Heart left ventricle (tissue), 13 donors: ENCODE data around the gene CPEB1.
"Not testable (repeated sequence)": the region's sequence is repeated elsewhere in the genome, so short reads cannot be mapped to it uniquely, and the experiment has no call there.

Experiments used
- POLR2A ChIP-seq, 2 donors: fragments of 450-650 bp; IDR thresholded peaks; one replicate each; pipeline ENCODE4 v1.6.1; 2017; ENCODE audit warnings: antibody characterized with exemption in 2 of 2, mild to moderate bottlenecking in 2 of 2, moderate library complexity in 2 of 2
- TF ChIP-seq, protein P1 (sequence below), 12 donors: fragments of 200-600 bp; sonication (generic) in 4 of 12; IDR thresholded peaks; one replicate each; pipeline versions ENCODE4 v1.5.0 to v1.8.0; 2018 to 2022; ENCODE audit warnings: antibody characterized with exemption in 12 of 12, mild to moderate bottlenecking in 5 of 12
- donor health status: ischemic (EF 13 %, LVEDD 7.1; RV severe dilation, severe dysfunction).
- donor health status: DM: no; HTN: yes; CAD: no.
- donor health status: DM: no; HTN: no; CAD: no.
- donor health status: ischemic (EF 25% LVEDD 6.9; RV normal size, moderate dysfunction).
- donor health status: ischemic (EF 25% LVEDD 5.7; RV mildly dilated, moderate dysfunction).
- donor health status: ischemic (EF 35%, LVEDD 5.7; RV mildly dilated, moderate dysfunction).
- donor health status: nonischemic (EF 11% LVEDD 7.7; RV severe dilation, severe dysfunction).
- donor health status: DM: yes; HTN: yes; CAD: no.
- donor health status: PGD.
- donor health status: ischemic (EF 29% LVEDD 5.4; RV normal size, mild dysfunction).
- donor health status: nonischemic (EF 23%, LVEDD 6.1; RV moderate dilation, normal function).

DNA sequence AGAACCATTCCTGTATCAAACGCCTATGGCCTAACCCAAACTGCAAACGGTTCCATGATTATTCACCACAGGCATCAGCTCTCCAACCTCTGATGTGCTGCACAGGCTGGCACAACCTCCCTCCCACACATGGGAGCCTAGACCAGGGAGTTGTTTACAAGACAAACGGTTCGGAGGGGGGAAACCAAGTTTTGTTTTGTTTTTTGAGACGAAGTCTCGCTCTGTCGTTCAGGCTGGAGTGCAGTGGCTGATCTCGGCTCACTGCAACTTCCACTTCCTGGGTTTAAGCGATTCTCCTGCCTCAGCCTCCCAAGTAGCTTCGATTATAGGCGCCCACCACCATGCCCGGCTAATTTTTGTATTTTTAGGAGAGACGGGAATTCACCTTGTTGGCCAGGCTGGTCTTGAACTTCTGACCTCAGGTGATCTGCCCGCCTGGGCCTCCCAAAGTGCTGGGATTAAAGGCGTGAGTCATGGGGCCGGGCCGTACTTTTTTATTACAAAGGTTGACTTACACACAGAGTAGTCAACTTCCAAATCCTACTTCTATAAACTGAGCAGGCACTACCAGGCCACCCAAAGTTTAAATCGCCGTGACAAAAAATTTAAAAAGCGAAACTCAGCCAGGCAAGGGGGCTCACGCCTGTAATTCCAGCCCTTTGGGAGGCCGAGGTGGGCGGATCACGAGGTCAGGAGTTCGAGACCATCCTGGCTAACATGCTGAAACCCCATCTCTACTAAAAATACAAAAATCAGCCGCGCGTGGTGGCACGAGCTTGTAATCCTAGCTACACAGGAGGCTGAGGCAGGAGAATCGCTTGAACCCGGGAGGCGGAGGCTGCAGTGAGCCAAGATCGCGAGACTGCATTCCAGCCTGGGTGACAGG, 2.0 kb downstream of the CPEB1 start:
- TF ChIP-seq, protein P1, sequence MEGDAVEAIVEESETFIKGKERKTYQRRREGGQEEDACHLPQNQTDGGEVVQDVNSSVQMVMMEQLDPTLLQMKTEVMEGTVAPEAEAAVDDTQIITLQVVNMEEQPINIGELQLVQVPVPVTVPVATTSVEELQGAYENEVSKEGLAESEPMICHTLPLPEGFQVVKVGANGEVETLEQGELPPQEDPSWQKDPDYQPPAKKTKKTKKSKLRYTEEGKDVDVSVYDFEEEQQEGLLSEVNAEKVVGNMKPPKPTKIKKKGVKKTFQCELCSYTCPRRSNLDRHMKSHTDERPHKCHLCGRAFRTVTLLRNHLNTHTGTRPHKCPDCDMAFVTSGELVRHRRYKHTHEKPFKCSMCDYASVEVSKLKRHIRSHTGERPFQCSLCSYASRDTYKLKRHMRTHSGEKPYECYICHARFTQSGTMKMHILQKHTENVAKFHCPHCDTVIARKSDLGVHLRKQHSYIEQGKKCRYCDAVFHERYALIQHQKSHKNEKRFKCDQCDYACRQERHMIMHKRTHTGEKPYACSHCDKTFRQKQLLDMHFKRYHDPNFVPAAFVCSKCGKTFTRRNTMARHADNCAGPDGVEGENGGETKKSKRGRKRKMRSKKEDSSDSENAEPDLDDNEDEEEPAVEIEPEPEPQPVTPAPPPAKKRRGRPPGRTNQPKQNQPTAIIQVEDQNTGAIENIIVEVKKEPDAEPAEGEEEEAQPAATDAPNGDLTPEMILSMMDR (IDR thresholded peaks at IDR 0.05): not testable (repeated sequence)
- TF ChIP-seq POLR2A (IDR thresholded peaks at IDR 0.05): not testable (repeated sequence)
